Measurements from ENCODE around the gene SLC8A2.

GRCh38 chr19:47379381-47379938 lies 92.2 kb downstream of the SLC8A2 start:
- TF ChIP-seq CTCF (IDR thresholded peaks at IDR 0.05) (no peak), ZFX (IDR thresholded peaks at IDR 0.05; ENCODE audit: borderline replicate concordance) (no peak)

Data from 22Rv1 (cell line).